ENCODE measurements around the gene MTRF1L. TPM values are rescaled to one million over a fixed set of nuclear protein-coding genes. Genes with fewer than 3 reads are reported as not detected.
"Not testable (repeated sequence)": the region's sequence is repeated elsewhere in the genome, so short reads cannot be mapped to it uniquely, and the experiment has no call there.

The MTRF1L gene
- polyA plus RNA-seq, 1 of the 3 experiments (the other 2 are of a cell fraction): 7.7 TPM

GRCh38 chr6:152969688-152970418 is 32.7 kb downstream of the MTRF1L start (continued):
- no peak for TF ChIP-seq TEAD4 (IDR thresholded peaks at IDR 0.05; ENCODE audit: borderline replicate concordance, insufficient read depth)
- TF ChIP-seq RFX5 (IDR thresholded peaks at IDR 0.05; ENCODE audit: low read length): no peak
- no peak for TF ChIP-seq CTCF (IDR thresholded peaks at IDR 0.05)
- TF ChIP-seq ZBTB33 (IDR thresholded peaks at IDR 0.05; ENCODE audit: borderline replicate concordance, low read depth): no peak
- TF ChIP-seq YY1 (IDR thresholded peaks at IDR 0.05; ENCODE audit: low read depth): no peak

GRCh38 chr6:152966168-152966894 is 36.2 kb downstream of the MTRF1L start:
- H3K4me1 ChIP-seq (ENCODE audit: control insufficient read depth in 1 of 2, insufficient read depth in 2 of 2, low read depth in 1 of 2, low read length in 1 of 2); H3K9me3 ChIP-seq; H3K9me2 ChIP-seq; POLR2A ChIA-PET; H3K79me2 ChIP-seq (ENCODE audit: insufficient read depth); H3K9ac ChIP-seq; H3K27ac ChIP-seq (ENCODE audit: low read depth in 2 of 2, low read length in 1 of 2); H3K4me2 ChIP-seq; H3K4me3 ChIP-seq (ENCODE audit: low read depth in 2 of 2, low read length in 1 of 2); H2AFZ ChIP-seq (ENCODE audit: low read depth); H4K20me1 ChIP-seq (ENCODE audit: insufficient read depth); DNase-seq; CTCF ChIA-PET; H3K27me3 ChIP-seq (ENCODE audit: insufficient read depth): not testable (repeated sequence)
- WGBS (ENCODE audit: low lambda C conversion rate): 80% methylated on average over 4 of the region's 15 CpGs
- H3K36me3 ChIP-seq (replicated peaks in 1 of 2; ENCODE audit: control insufficient read depth in 1 of 2, insufficient read depth in 2 of 2, low read length in 1 of 2): peaks cover 19 to 20% of the 10 kb centered on the region in 2 experiments
- peaks cover 32% of the 10 kb centered on the region for H3F3A ChIP-seq (replicated peaks; ENCODE audit: insufficient read depth)

GRCh38 chr6:152959333-152959732 is 43.2 kb downstream of the MTRF1L start:
- POLR2A ChIA-PET: no interaction called here
- no peaks in the 10 kb centered on the region for H3K9me3 ChIP-seq
- H3K79me2 ChIP-seq (ENCODE audit: insufficient read depth): no peaks in the 10 kb centered on the region
- H4K20me1 ChIP-seq (ENCODE audit: insufficient read depth): no peaks in the 10 kb centered on the region
- H3K36me3 ChIP-seq (replicated peaks in 1 of 2; ENCODE audit: control insufficient read depth in 1 of 2, insufficient read depth in 2 of 2, low read length in 1 of 2): no peaks in the 10 kb centered on the region
- H3F3A ChIP-seq (replicated peaks; ENCODE audit: insufficient read depth): no peaks in the 10 kb centered on the region
- H3K9ac ChIP-seq: no peak overlapping the region
- H3K4me2 ChIP-seq: no peak overlapping the region
- no peaks in the 10 kb centered on the region for H3K27me3 ChIP-seq (ENCODE audit: insufficient read depth)
- H3K27ac ChIP-seq (ENCODE audit: low read depth in 2 of 2, low read length in 1 of 2): no peak overlapping the region
- no peaks in the 10 kb centered on the region for H3K4me1 ChIP-seq (ENCODE audit: control insufficient read depth in 1 of 2, insufficient read depth in 2 of 2, low read depth in 1 of 2, low read length in 1 of 2)
- H2AFZ ChIP-seq (ENCODE audit: low read depth): no peak overlapping the region
- CTCF ChIA-PET: interaction anchor here (1.0 to 1.5 kb wide), 2 partner anchors 12 to 207 kb away, joined by 3 to 4 read pairs; no protein-coding TSS in a partner anchor
- H3K4me3 ChIP-seq (ENCODE audit: low read depth in 2 of 2, low read length in 1 of 2): no peak overlapping the region
- WGBS (ENCODE audit: low lambda C conversion rate): 71% methylated on average over 18 of the region's 24 CpGs
- no peak for DNase-seq
- no peaks in the 10 kb centered on the region for H3K9me2 ChIP-seq
- TF ChIP-seq REST (IDR thresholded peaks at IDR 0.05; ENCODE audit: low read depth, low read length) (no peak), MEF2A (IDR thresholded peaks at IDR 0.05; ENCODE audit: borderline replicate concordance, low read depth) (no peak), JUND (IDR thresholded peaks at IDR 0.05) (no peak), RAD21 (IDR thresholded peaks at IDR 0.05; ENCODE audit: low read length) (no peak), CTCF (IDR thresholded peaks at IDR 0.05) (no peak), MXI1 (IDR thresholded peaks at IDR 0.05; ENCODE audit: low read depth, low read length) (no peak), TAF1 (IDR thresholded peaks at IDR 0.05; ENCODE audit: borderline replicate concordance, low read depth, low read length) (no peak), EP300 (IDR thresholded peaks at IDR 0.05; ENCODE audit: borderline replicate concordance in 1 of 2, low read depth in 1 of 2, low read length in 1 of 2) (no peak), FOSL2 (IDR thresholded peaks at IDR 0.05; ENCODE audit: borderline replicate concordance, low read depth) (no peak)

All from SK-N-SH (cell line).